IPS-15b (cell line): ENCODE data around the gene GIPC1.
"Not testable (repeated sequence)": the region's sequence is repeated elsewhere in the genome, so short reads cannot be mapped to it uniquely, and the experiment has no call there.

ENCODE experiments used
- H3K27me3 ChIP-seq: one replicate; pipeline ENCODE4 v1.6.1; 2013; ENCODE audit warnings: low read length; ENCODE audit not compliant: control insufficient read depth, insufficient read depth
- H3K36me3 ChIP-seq: one replicate; pipeline ENCODE4 v1.6.1; 2013; ENCODE audit warnings: low read length; ENCODE audit not compliant: control insufficient read depth, insufficient read depth
- H3K4me1 ChIP-seq: one replicate; pipeline ENCODE4 v1.6.1; 2013; ENCODE audit warnings: mild to moderate bottlenecking, low read length; ENCODE audit not compliant: control insufficient read depth, insufficient read depth
- H3K4me3 ChIP-seq: one replicate; pipeline ENCODE4 v1.5.1; 2013; ENCODE audit warnings: low read depth, low read length
- H3K9ac ChIP-seq: one replicate; pipeline ENCODE4 v1.6.1; 2013; ENCODE audit warnings: low read depth, mild to moderate bottlenecking, low read length
- H3K9me3 ChIP-seq: one replicate; pipeline ENCODE4 v1.6.1; 2013; ENCODE audit warnings: mild to moderate bottlenecking, low read length; ENCODE audit not compliant: control insufficient read depth, insufficient read depth

GIPC1 gene, protein sequence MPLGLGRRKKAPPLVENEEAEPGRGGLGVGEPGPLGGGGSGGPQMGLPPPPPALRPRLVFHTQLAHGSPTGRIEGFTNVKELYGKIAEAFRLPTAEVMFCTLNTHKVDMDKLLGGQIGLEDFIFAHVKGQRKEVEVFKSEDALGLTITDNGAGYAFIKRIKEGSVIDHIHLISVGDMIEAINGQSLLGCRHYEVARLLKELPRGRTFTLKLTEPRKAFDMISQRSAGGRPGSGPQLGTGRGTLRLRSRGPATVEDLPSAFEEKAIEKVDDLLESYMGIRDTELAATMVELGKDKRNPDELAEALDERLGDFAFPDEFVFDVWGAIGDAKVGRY

DNA sequence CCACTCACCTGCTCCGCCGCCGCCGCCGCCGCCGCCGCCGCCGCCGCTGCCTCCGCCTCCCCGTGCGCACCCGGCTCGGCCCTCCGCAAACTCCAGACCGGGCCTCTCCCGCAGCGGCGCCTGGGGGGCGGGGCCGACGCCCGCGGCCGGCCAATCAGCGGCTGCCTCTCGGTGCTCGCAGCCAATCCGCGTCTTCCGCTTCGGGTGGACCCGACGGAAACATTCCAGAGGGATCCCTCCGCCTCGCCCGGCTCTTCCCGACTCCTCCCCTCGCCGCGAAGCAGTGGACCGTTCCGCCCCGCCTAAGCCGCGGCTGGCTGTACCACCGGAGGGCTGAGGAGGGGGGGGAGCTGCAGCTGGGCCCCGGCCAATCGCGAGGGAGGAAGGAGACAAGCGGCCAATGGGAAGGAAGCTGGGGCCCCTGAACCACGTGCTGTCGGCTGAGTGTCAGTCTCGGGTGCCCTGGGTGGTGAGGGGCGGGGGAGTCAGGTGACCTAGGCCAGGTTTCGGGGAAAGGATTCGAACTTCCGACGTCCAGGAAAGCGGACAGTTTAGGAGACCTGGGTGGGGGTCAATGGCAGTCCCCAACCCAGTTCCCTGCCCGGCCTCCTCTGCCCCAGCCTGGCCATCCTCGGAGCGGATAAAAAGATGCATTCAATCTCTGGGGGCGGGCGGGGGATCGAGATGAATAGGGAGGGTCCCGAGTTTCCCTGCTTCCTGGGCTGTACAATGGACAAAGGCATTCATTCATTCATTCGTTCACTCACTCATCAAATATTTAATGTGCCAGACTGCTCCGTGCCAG, at the start of gene GIPC1:
TSS of gene GIPC1 (minus strand) at position 99 of the 805 bp plus-strand sequence. CDS start 13,151 bp downstream, outside the sequence.
- no peaks in the 10 kb centered on the region for H3K9me3 ChIP-seq
- peaks cover 5% of the 10 kb centered on the region for H3K4me1 ChIP-seq
- H3K9ac ChIP-seq: no peak within 1 kb of the TSS
- H3K4me3 ChIP-seq: peak within 1 kb of the TSS; percentile 70
- peaks cover 9% of the 10 kb centered on the region for H3K36me3 ChIP-seq
- no peaks in the 10 kb centered on the region for H3K27me3 ChIP-seq

- Histone ChIP-seq H3K27me3 (no peaks in the 10 kb centered on the region), H3K4me1 (no peaks in the 10 kb centered on the region), H3K36me3 (no peaks in the 10 kb centered on the region), H3K4me3 (no peak overlapping the region), H3K9ac (no peak overlapping the region), H3K9me3 (no peaks in the 10 kb centered on the region)
These were observed 49.8 kb upstream of the GIPC1 start for GRCh38 chr19:14545716-14546082.

GRCh38 chr19:14544977-14545715, 49.2 kb upstream of the GIPC1 start:
- Histone ChIP-seq H3K4me1 (no peaks in the 10 kb centered on the region), H3K9ac (no peak overlapping the region), H3K36me3 (no peaks in the 10 kb centered on the region), H3K9me3 (no peaks in the 10 kb centered on the region), H3K4me3 (no peak overlapping the region), H3K27me3 (no peaks in the 10 kb centered on the region)

DNA sequence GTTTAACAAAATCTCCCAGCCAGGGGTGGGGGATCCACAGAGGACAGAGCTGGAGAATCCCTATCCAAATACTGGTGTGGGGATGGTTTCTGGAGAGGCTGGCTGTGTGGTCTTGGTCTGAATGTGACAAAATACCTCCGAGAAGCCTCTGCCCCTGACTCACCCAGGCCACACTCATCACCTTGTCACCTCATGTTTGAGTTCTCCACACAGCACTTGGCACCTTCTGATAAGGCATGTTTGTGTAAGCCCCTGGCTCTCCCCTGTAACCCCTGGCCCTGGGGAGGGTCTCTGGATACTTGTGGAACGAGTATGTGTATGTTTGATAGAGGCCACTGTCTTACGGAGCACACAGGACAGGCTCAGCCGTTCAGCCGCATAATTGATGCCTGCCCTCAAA, 48.1 kb upstream of the GIPC1 start:
- H3K36me3 ChIP-seq: no peaks in the 10 kb centered on the region
- no peaks in the 10 kb centered on the region for H3K9me3 ChIP-seq
- no peaks in the 10 kb centered on the region for H3K27me3 ChIP-seq
- H3K4me3 ChIP-seq: no peak overlapping the region
- no peaks in the 10 kb centered on the region for H3K4me1 ChIP-seq
- no peak overlapping the region for H3K9ac ChIP-seq

DNA sequence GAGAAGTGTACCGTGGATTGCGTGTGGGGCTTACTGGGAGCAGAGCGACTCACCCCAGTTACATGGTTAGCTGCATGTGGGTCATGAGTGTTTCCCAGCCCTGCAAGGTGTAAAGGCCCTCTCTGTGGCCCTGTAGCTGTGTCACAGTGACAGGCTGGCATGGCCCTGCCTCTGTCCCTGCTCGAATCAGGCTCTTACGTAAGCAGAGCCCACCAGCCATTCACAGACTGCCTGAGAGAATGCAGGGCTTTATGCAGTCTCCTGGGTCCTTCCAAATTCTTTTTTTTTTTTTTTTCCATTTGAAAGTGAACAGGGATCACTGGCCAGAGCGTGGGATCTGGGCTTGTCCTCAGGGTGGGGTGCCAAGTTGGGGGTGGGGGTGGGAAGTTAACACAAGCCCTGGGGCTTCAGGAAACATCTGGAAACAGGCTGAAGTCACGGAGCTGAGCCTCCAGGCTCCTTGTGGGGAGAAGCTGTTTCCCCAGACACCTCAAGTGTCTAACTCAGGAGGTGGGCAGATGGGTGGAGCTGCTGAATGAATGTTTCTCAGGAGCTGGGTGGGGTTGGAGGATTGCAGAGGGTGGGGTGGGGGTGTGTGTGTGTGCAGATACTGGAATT, 46.9 kb upstream of the GIPC1 start:
- Histone ChIP-seq H3K9ac (no peak overlapping the region), H3K4me3 (no peak overlapping the region), H3K9me3 (no peaks in the 10 kb centered on the region), H3K27me3 (no peaks in the 10 kb centered on the region), H3K4me1 (no peaks in the 10 kb centered on the region), H3K36me3 (no peaks in the 10 kb centered on the region)

- H3K4me3 ChIP-seq, H3K9ac ChIP-seq, H3K27me3 ChIP-seq, H3K36me3 ChIP-seq, H3K9me3 ChIP-seq, H3K4me1 ChIP-seq: not testable (repeated sequence)
These were observed 46.1 kb upstream of the GIPC1 start for GRCh38 chr19:14541979-14542378.

DNA sequence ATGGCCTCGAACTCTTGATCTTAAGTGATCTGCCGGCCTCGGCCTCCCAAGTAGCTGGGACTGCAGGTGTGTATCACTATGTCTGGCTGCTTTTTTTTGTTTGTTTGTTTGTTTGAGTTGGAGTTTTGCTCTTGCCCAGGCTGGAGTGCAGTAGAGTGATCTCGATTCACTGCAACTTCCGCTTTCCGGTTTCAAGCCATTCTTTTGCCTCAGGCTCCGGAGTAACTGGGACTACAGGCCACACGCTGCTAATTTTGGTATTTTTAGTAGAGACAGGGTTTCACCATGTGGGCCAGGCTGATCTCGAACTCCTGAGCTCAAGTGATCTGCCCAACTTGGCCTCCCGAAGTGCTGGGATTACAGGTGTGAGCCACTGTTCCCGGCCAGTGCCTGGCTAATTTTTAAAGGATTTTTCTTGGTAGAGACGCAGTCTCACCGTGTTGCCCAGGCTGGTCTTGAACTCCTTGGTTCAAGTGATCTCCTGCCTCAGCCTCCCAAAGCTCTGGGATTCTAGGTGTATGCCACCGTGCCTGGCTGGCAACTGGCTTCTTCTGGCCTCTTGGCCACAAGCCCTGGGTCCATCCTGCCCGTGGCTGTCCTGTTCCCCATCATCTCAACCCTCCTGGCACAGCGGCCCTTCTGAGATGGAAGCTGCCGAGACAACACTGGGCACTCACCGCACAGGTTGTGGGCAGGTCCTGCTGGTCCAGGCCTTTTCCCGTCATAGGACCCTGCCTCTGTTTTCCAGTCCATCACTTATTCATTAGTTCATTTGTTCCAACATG, 45.0 kb upstream of the GIPC1 start:
- H3K4me3 ChIP-seq: no peak overlapping the region
- H3K4me1 ChIP-seq: no peaks in the 10 kb centered on the region
- no peaks in the 10 kb centered on the region for H3K27me3 ChIP-seq
- H3K9me3 ChIP-seq: no peaks in the 10 kb centered on the region
- no peak overlapping the region for H3K9ac ChIP-seq
- no peaks in the 10 kb centered on the region for H3K36me3 ChIP-seq

- Histone ChIP-seq H3K9ac (no peak overlapping the region), H3K36me3 (no peaks in the 10 kb centered on the region), H3K4me3 (peak overlapping the region; percentile 47), H3K4me1 (no peaks in the 10 kb centered on the region), H3K9me3 (no peaks in the 10 kb centered on the region), H3K27me3 (no peaks in the 10 kb centered on the region)
These were observed 41.2 kb upstream of the GIPC1 start for GRCh38 chr19:14536926-14537692.

DNA sequence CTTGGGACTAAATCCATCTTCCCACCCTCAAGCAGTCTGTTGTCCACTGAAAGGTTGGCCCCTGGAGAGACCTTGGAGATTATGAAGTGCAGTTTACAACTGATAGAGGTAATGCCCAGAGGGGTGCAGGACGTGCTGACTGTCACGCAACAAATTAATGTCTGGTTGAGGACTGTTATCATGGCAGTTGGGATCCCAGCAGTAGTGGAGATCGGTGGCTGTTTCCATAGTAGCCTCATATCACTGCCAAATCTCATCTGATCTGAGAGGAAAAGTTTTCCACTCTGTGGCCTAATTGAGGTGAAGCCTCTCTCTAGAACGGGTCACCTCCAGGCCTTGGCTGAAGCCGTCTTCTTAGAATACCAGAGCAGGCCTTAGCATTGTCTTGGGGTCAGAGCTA, 37.5 kb upstream of the GIPC1 start:
- Histone ChIP-seq H3K4me1 (no peaks in the 10 kb centered on the region), H3K27me3 (no peaks in the 10 kb centered on the region), H3K9me3 (no peaks in the 10 kb centered on the region), H3K4me3 (no peak overlapping the region), H3K9ac (no peak overlapping the region), H3K36me3 (no peaks in the 10 kb centered on the region)

GRCh38 chr19:14530506-14530905, 34.6 kb upstream of the GIPC1 start:
- Histone ChIP-seq H3K9me3 (no peaks in the 10 kb centered on the region), H3K4me3 (peak overlapping the region; percentile 95), H3K27me3 (no peaks in the 10 kb centered on the region), H3K9ac (no peak overlapping the region), H3K36me3 (no peaks in the 10 kb centered on the region), H3K4me1 (peaks cover 3% of the 10 kb centered on the region)
